ENCODE measurements around the gene ABCF3.

The ABCF3 gene

DNA sequence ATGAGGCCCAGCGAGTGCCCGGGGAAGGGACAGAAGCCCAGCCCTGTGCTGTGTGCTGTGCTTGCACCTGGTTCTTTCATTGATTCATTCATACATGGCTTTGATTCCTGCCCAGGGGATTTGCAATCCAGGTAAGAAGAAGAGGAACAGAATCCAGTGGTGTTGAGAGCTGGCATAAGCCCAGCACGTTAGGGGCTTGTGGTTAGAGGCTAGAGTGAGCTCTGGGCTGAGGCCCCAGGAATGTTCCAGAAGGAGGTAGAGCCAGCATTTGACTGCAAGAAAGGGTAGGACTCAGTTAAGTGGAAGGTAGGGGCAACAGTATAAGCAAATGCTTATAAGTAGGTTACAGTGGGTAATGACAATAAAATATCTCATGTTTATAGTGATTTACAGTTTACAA is 45.7 kb downstream of the ABCF3 start:
- TF ChIP-seq, protein P1, sequence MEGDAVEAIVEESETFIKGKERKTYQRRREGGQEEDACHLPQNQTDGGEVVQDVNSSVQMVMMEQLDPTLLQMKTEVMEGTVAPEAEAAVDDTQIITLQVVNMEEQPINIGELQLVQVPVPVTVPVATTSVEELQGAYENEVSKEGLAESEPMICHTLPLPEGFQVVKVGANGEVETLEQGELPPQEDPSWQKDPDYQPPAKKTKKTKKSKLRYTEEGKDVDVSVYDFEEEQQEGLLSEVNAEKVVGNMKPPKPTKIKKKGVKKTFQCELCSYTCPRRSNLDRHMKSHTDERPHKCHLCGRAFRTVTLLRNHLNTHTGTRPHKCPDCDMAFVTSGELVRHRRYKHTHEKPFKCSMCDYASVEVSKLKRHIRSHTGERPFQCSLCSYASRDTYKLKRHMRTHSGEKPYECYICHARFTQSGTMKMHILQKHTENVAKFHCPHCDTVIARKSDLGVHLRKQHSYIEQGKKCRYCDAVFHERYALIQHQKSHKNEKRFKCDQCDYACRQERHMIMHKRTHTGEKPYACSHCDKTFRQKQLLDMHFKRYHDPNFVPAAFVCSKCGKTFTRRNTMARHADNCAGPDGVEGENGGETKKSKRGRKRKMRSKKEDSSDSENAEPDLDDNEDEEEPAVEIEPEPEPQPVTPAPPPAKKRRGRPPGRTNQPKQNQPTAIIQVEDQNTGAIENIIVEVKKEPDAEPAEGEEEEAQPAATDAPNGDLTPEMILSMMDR (IDR thresholded peaks at IDR 0.05), result no peak

DNA sequence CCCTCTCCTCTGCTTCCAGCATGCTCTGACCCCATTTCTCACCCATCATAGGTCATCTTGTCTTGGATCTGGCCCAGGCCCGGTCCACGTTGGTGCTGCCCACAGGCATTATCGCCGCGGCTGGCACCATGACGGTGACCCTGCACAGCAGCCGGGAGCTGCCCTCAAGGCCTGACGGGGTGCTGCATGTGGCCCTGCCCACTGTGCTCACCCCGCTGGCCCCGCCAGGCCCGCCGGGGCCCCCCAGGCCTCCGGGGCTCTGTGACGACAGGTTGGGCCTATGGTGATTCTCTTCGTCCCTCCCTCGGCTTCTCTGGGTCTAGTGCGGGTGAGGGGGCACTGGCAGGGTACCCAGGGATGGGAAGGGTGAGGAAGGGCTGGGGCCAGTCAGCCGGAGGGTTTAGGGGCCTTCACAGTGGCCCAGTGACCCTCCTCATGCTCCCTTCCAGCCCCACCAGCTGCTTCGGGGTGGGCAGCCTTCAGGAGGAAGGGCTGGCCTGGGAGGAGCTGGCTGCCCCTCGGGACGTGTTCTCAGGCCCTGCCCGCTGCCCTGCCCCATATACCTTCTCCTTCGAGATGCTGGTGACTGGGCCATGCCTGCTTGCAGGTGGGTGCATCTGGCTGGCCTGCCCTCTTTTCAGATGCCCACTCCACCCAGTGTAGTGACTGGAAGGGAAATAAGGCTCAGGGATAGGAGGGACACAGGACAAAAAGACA is 47.3 kb downstream of the ABCF3 start:
- TF ChIP-seq, protein P1 (IDR thresholded peaks at IDR 0.05), result no peak

DNA sequence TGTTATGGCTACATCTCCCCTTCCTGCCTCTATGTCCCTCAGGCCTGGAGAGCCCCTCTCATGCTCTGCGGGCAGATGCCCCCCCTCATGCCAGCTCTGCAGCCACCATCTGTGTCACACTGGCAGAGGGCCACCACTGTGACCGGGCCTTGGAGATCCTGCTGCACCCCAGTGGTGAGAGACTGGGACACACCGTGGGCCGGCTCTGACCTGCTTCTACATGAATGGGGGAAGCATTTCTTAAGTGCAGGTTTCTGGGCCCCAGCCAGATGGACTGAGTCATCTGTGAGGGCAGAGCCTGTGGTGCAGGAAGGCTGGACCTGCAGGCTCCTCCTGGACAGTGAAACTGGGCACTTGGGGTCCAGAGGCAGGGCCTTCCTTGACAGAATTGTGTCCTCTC is 48.2 kb downstream of the ABCF3 start:
- TF ChIP-seq, protein P1 (IDR thresholded peaks at IDR 0.05), result no peak

DNA sequence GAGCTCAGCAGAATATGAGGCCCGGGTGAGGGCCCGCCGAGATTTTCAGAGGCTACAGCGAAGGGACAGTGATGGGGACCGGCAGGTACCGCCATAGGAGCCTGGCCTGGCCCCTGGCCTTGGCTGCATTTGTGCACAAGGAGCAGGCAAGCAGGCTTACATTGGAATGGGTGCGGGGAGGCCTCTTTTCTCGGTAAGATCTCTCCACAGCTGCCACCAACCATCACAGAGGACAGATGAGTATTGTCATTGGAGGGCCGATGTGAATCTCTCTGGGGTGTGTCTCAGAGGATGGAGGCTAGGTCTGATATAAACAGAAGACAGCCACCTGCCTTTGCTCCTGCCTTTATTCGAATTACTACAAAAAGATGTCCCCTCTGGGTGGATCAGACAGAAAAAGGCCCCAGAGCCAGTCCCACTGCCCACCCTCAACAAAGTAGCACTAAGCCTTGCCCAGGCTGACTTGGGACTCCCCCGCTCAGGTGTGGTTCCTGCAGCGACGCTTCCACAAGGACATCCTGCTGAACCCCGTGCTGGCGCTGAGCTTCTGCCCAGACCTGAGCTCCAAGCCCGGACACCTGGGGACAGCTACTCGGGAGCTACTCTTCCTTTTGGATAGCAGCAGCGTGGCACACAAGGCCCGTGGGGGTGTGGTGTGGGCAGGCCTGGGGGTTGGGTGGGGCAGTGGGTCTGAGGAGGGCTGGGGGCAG is 48.8 kb downstream of the ABCF3 start:
- TF ChIP-seq, protein P1 (IDR thresholded peaks at IDR 0.05), result no peak

DNA sequence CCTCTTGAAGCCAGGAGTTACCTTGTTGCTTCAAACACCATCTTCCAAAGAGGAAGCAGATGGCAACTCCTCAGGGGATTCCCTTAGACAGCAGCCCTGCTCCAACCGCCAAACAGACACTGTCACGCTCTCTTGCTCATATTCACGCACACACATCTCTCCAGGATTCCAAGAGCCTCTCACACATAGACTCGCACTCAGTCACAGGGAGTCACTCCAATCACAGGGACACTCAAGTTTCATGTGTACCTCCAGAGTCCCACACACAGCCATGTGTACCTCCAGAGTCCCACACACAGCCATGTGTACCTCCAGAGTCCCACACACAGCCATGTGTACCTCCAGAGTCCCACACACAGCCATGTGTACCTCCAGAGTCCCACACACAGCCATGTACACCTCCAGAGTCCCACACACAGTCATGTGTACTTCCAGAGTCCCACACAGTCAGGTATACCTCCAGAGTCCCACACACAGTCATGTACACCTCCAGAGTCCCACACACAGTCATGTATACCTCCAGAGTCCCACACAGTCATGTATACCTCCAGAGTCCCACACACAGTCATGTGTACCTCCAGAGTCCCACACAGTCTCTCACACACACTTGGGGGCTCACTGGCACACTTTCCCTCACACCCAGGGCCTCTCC is 49.5 kb downstream of the ABCF3 start:
- TF ChIP-seq, protein P1 (IDR thresholded peaks at IDR 0.05), result no peak

DNA sequence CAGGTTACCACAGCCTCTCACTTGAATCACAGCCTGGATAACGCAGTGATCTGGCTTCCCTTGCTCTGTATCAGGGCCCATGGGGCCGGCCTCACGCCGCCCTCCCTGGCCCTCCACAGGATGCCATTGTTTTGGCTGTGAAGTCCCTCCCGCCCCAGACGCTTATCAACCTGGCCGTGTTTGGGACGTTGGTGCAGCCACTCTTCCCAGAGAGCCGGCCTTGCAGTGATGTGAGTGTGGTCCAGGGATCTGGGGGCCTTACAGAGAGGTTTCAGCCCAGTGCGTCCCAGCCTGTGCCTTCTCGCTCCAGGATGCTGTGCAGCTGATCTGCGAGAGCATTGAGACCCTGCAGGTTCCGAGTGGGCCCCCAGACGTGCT is 50.0 kb downstream of the ABCF3 start:
- TF ChIP-seq, protein P1 (IDR thresholded peaks at IDR 0.05), result no peak

DNA sequence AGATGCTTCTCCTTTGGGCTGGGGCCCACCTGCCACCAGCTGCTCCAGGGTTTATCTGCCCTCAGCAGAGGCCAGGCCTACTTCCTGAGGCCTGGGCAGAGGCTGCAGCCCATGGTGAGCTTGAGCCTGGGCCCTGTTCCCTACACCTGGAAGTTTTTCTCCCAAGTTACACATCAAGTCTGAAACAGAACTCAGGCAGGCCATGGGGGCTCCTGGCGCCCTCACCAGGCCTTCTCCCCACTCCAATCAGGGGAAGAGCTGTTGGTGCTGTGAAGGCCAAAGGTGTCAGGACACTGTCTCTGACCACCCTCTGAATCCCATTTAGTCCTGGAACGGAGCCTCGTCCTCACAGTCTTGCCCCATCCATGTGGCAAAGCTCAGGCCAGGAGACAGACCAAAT is 50.6 kb downstream of the ABCF3 start:
- TF ChIP-seq, protein P1 (IDR thresholded peaks at IDR 0.05), result no peak

All from LNCAP (cell line).